D721Med (cell line): ENCODE data around the gene SLC12A8.

Experiments
- DNase-seq: peaks from one replicate; pipeline ENCODE4 v3.0.0; 2011; ENCODE audit warnings: low spot score; ENCODE audit not compliant: insufficient read length
- FAIRE-seq: peaks from 2 replicates; lab custom pipeline; 2011; peaks lifted over from hg19 to GRCh38; lab: Jason Lieb, UNC
- TF ChIP-seq, protein P1 (sequence below): IDR thresholded peaks from 2 replicates; pipeline ENCODE4 v1.5.1; 2012; ENCODE audit warnings: mild to moderate bottlenecking, control low read depth; ENCODE audit not compliant: insufficient read depth; ENCODE audit errors: missing control alignments

The SLC12A8 gene

GRCh38 chr3:125250973-125251372, 38.4 kb upstream of the SLC12A8 start:
- TF ChIP-seq, protein P1, sequence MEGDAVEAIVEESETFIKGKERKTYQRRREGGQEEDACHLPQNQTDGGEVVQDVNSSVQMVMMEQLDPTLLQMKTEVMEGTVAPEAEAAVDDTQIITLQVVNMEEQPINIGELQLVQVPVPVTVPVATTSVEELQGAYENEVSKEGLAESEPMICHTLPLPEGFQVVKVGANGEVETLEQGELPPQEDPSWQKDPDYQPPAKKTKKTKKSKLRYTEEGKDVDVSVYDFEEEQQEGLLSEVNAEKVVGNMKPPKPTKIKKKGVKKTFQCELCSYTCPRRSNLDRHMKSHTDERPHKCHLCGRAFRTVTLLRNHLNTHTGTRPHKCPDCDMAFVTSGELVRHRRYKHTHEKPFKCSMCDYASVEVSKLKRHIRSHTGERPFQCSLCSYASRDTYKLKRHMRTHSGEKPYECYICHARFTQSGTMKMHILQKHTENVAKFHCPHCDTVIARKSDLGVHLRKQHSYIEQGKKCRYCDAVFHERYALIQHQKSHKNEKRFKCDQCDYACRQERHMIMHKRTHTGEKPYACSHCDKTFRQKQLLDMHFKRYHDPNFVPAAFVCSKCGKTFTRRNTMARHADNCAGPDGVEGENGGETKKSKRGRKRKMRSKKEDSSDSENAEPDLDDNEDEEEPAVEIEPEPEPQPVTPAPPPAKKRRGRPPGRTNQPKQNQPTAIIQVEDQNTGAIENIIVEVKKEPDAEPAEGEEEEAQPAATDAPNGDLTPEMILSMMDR, result no peak
- DNase-seq (no peak), FAIRE-seq (no peak)

DNA sequence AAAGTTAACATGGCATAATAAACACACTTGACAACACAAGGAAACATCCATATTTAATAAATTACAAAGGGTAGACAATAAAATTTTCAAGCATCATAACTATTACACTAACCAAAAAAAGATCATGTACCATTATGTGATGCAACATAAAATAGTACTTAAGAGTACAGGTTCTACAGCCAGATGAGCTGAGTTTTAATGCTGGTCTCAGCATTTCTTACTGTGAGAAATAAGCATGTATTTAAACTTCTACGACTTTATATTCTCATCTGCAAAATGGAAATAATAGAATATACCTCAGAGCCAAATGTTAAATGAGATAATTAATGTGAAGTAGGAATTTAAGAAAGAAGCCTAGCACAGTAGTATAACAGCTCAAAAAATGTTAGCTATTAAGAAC, 33.7 kb upstream of the SLC12A8 start:
- TF ChIP-seq, protein P1, result no peak
- FAIRE-seq (no peak), DNase-seq (no peak)

DNA sequence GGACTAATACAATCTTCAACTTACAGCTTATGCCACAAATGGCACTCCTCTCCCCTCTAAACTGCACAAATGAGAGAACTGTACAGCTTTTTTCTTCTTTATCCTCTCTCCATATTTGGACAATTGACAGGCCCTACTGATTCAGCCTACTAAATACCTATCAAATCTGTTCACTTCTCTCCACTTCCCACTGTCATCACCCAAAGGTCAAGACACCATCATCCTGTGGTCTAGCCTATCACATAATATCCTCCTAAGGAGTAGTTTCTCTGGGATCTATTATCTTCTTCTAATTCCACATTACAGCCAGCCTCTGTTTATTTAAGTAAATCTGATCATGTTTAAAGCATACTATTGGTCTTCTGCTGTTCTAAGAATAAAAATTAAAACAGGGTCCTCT, 33.0 kb upstream of the SLC12A8 start:
- TF ChIP-seq, protein P1, result no peak
- DNase-seq, result no peak
- FAIRE-seq, result no peak

- FAIRE-seq (no peak), DNase-seq (no peak)
- TF ChIP-seq, protein P1, result no peak
Observed at GRCh38 chr3:125240496-125240895, 27.9 kb upstream of the SLC12A8 start.

GRCh38 chr3:125239266-125239665, 26.7 kb upstream of the SLC12A8 start:
- no peak for DNase-seq
- TF ChIP-seq, protein P1, result no peak
- FAIRE-seq, result no peak

DNA sequence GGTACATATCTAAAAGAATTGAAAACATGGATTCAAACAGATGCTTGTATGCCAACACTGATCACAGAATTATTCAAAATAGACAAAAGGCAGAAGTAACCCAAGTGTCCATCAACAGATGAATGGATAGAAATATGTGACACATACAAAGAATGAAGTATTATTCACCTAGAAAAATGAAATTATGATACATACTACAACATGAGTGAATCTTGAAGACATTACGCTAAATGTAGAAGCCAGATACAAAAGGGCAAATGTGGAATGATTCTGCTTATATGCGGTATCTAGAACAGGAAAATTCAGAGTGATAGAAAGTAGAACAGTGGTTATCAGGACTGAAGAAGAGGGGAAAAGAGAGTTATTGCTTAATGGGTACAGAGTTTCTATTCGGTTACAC, 26.2 kb upstream of the SLC12A8 start:
- DNase-seq (no peak), FAIRE-seq (peak; percentile 60)
- TF ChIP-seq, protein P1, result no peak

DNA sequence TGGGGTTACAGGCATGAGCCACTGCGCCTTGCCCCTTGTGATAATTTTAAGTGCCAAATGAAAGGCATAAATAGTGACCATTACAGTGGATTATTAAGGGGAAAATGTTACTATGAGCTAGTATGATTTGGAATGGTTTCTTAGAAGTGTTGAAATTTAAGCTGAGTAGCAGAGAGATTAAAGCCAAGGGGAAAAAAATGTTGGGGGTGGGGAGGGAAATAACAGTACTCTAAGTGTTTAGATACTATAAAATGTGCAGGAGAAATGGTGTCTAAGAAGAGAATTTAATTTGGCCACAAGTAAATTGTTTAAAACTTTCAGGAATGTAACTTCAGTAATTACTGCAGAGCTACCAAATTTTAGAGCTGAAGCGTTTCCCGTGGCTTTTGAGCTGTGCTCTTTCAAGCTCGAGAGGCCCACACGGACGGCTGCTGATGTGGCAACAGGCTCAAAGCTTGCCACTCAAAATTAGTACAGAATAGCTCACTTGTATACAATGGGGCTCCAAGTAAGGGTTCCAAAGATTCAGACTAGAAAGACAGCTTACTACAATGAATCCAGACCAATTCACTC, 23.9 kb upstream of the SLC12A8 start:
- DNase-seq (no peak), FAIRE-seq (no peak)
- TF ChIP-seq, protein P1, result no peak
